T47D (cell line): ENCODE measurements around the gene TPRA1.

Source experiments
- DNase-seq, 2 experiments: peaks; one replicate each; pipeline versions ENCODE4 v3.0.0 to v3.0.0-alpha.2; 2011 to 2012; ENCODE audit warnings: low read depth in 1 of 2, low spot score in 1 of 2
- JUND ChIP-seq: IDR thresholded peaks from 2 replicates; pipeline ENCODE4 v1.6.1; 2012; ENCODE audit warnings: low read depth
- in situ Hi-C: cut with HindIII; loops from 2 replicates; pipeline ENCODE4 v1.10.0; 2016; ENCODE audit warnings: low sequenced_read_pairs, low pct_unique_long_range_greater_than_20kb

Gene TPRA1

GRCh38 chr3:127556565-127556964, 34.0 kb downstream of the TPRA1 start:
- TF ChIP-seq JUND, result no peak
- no peak for DNase-seq
- in situ Hi-C loops, result no loop called here

GRCh38 chr3:127555108-127555507, 35.4 kb downstream of the TPRA1 start:
- in situ Hi-C loops, result no loop called here
- DNase-seq, result no peak
- TF ChIP-seq JUND, result no peak

- in situ Hi-C loops, result no loop called here
- TF ChIP-seq JUND, result no peak
- no peak for DNase-seq
These were observed 38.5 kb downstream of the TPRA1 start for GRCh38 chr3:127552038-127552437.

DNA sequence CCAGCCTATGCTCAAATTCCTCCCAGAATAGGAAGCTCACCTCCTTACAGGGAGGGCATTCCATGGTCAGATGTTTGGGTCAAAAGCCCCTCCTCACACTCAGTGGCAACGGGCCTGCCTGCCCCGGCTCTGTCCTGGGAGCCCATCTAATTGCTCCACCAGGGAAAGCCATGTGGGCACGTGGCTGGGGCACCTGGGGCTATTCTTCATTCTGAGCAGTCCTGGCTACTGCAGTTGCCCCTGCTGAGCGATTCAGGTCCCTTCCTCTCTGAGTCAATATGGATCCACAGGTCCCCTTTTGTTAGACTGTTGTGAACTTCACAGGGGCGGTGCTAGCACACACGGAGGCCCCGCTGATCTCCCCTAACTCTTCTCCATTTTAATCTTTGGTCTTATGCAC, 39.4 kb downstream of the TPRA1 start:
- no peak for DNase-seq
- TF ChIP-seq JUND, result no peak
- in situ Hi-C loops, result no loop called here

- in situ Hi-C loops, result no loop called here
- DNase-seq, result no peak
- TF ChIP-seq JUND, result no peak
These were observed 39.9 kb downstream of the TPRA1 start for GRCh38 chr3:127550468-127551157.

- no peak for TF ChIP-seq JUND
- peak; percentile 37 to 77 for DNase-seq
- in situ Hi-C loops, result no loop called here
These were observed 40.6 kb downstream of the TPRA1 start for GRCh38 chr3:127549826-127550467.

- peak; percentile 71 to 76 for DNase-seq
- in situ Hi-C loops, result no loop called here
- no peak for TF ChIP-seq JUND
These were observed 42.5 kb downstream of the TPRA1 start for GRCh38 chr3:127547761-127548605.

DNA sequence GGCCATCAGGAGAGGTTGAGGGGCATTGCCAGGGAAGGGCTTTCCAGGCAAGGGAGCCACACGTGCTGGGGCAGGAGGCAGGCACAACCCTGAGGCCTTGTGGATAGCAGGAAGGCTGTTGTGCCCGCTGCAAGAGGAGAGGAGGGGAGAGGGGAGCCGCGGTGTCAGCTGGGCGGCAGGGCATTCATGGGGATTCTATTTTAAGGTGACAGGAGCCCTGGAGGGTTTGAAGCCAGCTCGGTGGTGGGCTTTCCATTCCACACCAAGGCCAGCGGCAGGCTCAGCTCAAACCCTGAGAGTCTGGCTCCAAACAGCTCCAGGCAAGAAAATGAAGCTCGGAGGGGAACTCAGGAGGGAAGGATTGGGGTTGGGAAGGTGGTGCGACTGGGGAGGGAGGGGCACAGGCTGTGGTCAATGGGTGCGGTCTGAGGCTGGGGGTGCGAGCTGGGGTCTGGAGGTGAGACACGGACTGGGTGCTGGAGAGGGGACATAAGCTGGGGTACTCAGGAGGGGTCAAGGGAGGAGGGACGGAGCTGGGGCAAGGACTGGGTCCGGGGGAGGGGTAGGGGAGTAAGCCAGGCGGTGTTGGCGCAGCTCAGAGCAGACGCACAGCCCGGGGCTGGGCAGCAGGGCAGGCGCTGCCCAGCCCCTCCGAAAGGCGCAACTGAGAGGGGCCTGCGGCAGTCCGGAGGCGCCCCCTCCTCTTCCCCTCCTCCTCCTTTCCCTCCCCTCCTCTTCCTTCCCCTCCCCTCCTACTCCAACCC, 43.4 kb downstream of the TPRA1 start:
- in situ Hi-C loops, result no loop called here
- no peak for TF ChIP-seq JUND
- no peak for DNase-seq

- in situ Hi-C loops, result no loop called here
- DNase-seq, result no peak
These were observed 44.0 kb downstream of the TPRA1 start for GRCh38 chr3:127546554-127546953.

DNA sequence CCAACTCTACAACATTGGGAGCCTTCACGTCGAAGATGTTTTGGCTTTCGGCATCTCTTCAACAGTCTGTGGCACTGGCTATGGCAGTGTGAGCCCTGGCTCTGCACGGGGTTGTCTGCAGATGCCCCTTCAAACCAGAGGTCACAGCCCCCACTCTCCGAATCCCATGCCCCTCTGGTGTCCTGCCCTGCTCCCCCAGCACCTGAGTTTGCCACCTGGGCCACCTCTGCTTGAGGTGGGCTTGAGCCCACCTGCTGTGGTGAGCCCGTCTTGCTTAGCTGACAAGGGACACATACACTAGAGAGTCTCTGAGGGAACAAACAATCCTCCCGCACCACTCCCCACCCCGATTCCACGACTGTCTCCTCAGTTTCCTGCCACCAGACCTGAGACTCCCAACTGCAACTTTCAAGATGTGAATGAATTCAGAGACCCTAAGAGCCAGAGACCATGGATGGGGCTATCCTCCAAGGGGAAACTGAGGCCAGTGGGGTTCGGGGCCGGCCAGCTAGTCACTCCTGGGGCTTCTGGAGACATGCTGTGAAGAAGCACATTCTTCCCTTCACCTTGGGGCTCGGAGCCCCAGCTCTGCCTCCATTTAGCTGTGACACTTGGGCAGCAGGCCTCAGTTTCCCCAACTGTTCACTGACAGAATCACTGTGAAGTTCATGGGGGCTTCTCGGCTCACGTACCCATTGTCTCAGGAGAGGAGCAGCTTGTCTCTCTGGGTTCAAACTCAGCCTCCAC, 44.6 kb downstream of the TPRA1 start:
- DNase-seq, result no peak
- no peak for TF ChIP-seq JUND
- in situ Hi-C loops, result no loop called here

More at GRCh38 chr3:127546554-127546953, 44.0 kb downstream of the TPRA1 start:
- TF ChIP-seq JUND, result no peak

DNA sequence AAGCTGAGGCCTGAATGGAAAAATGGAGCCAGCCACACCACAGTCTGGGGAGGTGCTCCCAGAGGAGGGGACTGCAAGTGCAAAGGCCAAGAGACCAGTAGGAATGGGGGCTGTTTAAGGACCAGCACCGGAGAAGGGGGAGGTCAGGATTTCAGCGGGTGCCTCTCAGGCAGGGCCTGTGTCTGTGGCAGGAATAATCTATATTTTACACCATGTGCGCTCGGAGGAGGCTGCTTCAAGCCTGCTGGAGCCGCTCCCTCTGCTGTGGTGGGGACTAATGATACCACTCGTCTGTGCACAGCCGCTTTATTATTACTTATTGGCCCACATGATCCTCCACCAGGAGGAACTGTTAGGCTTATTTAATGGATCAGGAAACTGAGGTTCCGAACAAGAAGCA, 45.3 kb downstream of the TPRA1 start:
- TF ChIP-seq JUND, result no peak
- in situ Hi-C loops, result no loop called here
- DNase-seq, result no peak

GRCh38 chr3:127544803-127545201, 45.7 kb downstream of the TPRA1 start:
- in situ Hi-C loops, result no loop called here
- no peak for DNase-seq
- TF ChIP-seq JUND, result no peak
